T-helper 1 cell treated with Interleukin-12 subunit alpha and Interleukin-12 subunit beta and Interleukin-4 antibody, amounts not matched to agents 30 ng/mL and 1 ng/mL, for 36 hours (primary cell): ENCODE measurements around the gene SCIMP. TPM values are rescaled to one million over a fixed set of nuclear protein-coding genes. Genes with fewer than 3 reads are reported as not detected.
"Not testable (repeated sequence)": the region's sequence is repeated elsewhere in the genome, so short reads cannot be mapped to it uniquely, and the experiment has no call there.

Source experiments
- intact Hi-C: fragments of 100-400 bp; cut with micrococcal nuclease; formaldehyde crosslinking; loops from one replicate; pipeline ENCODE4 v1.15.1; 2024
- total RNA-seq: library from RNA; stranded (reverse); gene quantifications from 2 replicates; pipeline ENCODE4 v1.2.3, GENCODE V29; 2022

Gene SCIMP
- total RNA-seq, 1 donor from 2014 or later: not detected

DNA sequence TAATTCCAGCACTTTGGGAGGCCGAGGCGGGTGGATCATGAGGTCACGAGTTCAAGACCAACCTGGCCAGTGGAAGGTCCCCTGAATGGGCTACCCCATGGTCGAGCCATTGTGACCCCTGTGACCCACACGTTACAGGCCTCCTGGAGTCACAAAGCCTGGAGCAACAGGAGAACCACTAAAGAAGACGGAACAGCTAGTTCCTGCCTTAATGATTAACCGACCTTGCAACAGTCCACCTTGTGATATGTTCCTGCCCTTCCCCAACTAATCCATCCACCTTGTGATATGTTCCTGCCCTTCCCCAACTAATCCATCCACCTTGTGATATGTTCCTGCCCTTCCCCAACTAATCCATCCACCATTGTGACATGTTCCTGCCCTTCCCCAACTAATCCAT is 5.1 kb upstream of the SCIMP start:
- intact Hi-C loops: not testable (repeated sequence)

DNA sequence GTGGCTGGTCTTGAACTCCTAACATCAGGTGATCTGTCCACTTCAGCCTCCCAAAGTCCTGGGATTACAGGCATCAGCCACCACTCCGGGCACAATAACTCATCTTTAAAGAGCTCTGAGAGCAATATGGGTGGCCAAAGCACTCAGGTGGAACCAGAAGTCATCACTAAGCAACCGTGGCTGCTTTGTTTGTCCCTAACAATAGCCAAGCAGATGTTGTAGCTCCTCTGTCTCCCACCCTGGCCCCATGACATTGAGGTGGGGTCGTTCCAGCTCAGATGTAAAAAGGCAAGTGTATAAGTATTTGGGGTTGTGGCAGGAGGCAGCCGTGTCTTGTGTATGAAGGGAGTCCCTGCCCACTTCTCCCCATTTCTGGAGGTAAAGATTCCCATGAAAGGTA is 3.7 kb upstream of the SCIMP start:
- intact Hi-C loops: no loop called here

DNA sequence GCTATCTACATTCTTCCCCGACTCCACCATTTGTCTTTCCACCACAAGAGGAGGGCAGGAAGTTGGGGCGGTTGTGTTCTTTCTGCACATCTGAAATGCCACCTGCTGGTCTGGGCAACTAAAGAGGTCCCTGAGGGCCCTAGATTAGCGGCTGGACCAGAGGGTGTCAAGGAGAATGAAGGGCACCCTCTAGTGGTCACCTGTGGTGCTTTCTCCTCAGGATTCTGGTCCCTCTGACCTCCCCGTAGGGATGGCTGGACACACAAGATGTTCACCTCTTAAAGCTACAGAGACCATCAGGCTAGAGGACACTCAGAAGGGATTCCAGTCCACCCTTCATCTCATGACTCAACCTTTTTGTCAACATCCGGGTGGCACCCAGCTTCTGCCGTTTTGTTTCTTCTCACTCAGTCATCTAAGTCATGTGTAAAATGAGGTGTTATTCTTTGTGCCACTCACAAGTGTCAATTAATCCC is 2.9 kb upstream of the SCIMP start:
- intact Hi-C loops: loop anchor here (1.0 kb wide), 1 partner anchor 40 kb away; no protein-coding TSS in a partner anchor

DNA sequence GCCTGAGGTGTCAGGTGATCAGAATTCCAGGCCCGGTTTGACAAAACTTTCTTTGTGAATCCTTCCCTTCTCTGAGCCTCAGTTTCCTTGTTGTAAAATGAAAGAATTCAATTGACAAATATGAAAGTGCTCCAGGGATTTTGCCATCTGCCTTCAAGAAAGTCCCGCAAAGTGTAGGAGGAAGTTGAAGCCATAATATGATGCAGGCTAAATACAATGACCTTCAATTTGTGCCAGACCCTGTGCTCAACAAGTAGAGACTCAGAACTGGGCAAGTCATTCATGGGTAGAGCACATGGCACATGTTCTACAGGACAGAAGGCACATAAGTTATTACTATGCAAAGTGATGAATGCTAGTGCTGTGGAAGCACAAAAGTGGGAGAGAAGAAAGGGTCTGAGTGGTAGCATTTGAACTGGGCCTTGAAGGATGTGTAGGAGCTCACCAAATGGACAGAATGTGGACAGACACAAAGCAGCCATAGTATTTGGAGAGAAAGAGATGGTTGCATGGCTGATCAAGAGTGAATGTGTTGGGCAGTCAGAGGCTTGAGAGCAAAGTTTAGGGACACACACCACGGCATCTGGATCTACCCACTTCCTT is 2.4 kb upstream of the SCIMP start:
- intact Hi-C loops: loop anchor here (1.0 kb wide), 1 partner anchor 40 kb away; no protein-coding TSS in a partner anchor

DNA sequence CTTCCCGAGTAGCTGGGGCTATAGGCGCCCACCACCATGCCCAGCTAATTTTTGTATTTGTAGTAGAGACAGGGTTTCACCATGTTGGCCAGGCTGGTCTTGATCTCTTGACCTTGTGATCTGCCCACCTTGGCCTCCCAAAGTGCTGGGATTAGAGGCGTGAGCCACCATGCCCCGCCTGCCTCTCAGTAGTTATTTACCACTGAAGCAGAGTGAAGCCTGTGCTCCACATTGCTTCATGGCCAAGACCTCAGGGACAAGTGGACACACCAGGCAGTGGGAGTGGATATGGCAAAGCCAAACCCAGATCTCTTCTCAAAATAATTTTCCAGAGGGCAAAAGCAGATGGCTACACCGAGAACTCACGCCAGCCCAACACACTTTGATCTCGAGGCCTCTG is 1.2 kb downstream of the SCIMP start:
- intact Hi-C loops: not testable (repeated sequence)

DNA sequence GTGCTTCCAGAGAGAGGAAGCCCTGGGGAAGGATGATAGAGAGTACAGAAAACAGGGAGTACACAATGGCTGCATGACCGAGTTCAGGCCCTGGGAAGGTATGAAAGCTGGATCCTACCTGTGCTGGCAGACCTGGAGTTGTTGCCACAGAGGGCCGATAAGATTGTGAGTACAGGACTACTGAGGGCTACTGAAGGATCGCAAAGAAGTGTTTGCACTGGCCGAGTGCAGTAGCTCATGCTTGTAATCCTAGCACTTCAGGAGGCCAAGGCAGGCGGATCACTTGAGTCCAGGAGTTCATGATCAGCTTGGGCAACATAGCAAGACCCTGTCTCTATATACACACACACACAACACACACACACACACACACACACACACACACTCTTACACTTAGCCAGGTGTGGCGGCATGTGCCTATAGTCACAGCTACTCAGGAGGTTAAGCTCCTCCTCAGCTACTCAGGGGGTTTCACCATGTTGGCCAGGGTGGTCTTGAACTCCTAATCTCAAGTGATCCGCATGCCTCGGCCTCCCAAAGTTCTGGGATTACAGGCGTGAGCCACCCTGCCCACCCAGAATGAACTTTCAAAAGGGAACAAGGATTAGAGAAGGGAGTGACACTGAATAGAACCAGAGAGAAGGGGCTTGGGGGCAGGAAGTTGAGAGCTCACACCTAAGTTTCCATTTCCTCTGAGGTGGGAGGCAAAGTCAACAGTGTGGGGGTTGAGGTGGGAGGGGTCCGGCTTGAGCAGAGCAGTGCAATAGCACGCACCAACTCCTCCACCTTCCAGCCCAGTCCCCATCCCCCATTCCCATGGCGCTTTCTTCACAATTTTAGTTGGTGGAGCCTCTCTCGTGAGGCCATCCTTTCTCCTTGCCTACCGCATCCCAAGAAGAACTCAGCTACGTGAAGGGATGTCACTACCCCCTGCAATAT is 7.5 kb downstream of the SCIMP start:
- intact Hi-C loops: no loop called here

DNA sequence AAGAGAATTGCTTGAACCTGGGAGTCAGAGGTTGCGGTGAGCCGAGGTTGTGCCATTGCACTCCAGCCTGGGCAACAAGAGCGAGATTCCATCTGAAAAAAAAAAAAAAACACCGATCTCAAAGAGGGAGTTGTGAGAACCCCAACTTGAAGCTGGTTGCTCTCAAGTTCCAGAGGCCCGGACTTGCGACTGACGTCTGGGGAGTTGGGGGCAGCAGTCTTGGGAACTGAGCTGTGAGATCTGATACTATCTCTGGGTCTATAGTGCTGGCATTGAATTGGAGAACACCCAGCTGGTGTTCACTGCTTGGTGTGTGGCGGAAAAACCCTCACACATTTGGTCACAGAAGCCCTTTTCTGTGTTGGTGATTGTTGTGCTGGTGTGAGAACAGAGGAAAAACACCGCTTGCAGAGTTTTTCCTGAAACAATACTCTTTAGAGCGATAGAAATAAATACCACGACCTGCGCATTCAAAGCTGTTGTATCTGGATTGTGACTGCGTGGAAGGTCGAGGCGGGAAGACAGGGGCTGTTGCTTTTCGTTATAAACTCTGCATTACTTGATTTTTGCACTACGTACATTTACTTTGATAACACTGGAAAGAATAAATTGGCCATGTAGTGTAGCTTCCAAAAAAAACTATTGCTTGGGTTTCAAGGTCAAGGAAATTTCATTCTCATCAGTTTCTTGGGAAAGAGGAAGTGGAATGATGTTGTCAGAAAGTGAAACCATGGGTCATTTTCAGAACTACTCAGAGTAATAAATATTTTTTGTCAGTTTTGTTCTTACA is 8.8 kb downstream of the SCIMP start:
- intact Hi-C loops: no loop called here

DNA sequence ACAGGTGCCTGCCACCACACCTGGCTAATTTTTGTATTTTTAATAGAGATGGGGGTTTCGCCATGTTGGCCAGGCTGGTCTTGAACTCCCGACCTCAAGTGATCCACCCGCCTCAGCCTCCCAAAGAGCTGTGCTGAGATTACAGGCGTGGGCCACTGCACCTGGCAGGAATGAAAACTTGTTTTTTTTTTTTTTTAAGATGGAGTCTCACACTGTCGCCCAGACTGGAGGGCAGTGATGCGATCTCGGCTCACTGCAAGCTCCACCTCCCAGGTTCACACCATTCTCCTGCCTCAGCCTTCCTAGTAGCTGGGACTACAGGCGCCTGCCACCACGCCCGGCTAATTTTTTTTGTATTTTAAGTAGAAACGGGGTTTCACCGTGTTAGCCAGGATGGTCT is 12.7 kb downstream of the SCIMP start:
- intact Hi-C loops: not testable (repeated sequence)

DNA sequence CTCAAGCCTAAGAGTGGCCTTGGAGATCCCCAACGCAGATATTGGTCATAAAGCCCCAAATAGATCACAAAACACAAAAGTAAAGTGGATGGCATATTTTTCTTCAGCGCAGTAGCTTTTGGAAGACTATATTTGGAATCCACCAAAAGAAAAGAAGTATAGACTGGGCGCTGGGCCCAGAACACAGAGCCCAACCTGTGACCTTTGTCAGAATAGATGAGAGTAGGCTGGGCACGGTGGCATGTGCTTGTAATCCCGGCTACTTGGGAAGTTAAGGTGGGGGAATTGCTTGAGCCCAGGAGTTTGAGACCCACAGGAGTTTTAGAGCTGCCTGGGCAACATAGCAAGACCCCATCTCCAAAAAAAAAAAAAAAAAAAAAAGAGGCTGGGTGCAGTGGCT is 14.6 kb downstream of the SCIMP start:
- intact Hi-C loops: no loop called here

DNA sequence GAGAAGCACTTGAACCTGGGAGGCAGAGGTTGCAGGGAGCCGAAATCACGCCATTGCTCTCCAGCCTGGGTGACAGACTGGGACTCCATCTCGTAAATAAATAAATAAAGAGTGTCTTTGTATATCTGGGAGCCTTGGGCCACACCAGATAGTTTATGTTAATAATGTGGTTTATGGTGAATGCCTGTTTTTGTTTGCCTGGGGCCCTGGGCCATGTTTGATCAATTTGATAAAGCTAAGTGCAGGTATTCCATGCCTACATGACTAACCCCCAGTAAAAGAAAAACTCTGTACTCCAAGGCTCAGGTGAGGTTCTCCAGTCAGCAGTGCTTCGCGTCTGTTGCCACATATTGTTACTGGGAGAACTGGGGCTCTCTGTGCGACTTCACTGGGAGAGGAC is 15.1 kb downstream of the SCIMP start:
- intact Hi-C loops: no loop called here

DNA sequence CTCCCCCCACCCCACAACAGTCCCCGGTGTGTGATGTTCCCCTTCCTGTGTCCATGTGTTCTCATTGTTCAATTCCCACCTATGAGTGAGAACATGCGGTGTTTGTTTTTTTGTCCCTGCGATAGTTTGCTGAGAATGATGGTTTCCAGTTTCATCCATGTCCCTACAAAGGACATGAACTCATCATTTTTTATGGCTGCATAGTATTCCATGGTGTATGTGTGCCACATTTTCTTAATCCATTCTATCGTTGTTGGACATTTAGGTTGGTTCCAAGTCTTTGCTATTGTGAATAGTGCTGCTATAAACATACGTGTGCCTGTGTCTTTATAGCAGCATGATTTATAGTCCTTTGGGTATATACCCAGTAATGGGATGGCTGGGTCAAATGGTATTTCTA is 17.1 kb downstream of the SCIMP start:
- intact Hi-C loops: not testable (repeated sequence)

DNA sequence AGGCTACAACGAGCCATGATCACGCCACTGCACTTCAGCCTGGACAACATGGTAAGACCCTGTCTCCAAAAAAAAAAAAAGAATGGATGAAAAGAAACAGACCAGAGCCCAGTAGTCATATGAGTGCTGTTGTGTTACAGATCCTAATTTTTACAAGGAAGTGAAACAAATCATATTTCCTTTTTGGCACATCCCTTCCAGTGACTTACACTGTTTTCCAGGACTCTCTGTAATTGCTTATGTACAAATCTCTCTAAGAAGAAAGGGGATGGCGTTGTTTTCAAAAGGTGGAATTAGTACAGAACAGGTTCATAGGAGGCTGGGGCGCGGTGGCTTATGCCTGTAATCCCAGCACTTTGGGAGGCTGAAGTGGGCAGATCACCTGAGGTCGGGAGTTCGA is 23.2 kb downstream of the SCIMP start:
- intact Hi-C loops: no loop called here

DNA sequence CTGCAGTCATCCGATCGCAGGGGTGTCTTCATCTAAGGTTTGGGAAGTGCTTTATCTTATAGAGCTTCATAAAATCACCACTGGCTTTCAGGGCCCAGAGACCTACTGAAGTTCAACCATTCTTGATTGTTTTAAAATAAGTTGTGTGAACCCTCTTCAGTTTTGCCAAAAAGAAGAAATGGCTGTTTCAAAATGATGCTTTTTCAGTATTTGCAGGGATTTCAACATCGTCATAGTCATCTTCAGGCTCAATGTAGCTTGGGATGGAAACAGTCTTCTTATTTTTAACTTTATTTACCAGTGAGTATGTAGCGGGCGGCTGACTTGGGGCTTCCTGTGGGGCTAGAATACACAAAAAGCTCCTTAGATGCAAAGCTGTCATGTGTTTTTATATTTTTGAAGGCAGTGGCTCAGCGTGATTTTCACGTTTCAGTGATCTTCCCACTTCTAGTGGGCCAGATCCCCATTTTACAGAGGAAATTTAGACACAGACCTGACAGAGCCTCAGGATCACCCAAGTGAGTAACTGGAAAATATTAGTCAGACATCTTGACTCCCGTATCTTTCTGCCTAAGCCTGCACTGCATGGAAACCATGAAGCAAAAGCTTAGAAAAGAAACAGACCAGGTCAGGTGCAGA is 23.9 kb downstream of the SCIMP start:
- intact Hi-C loops: no loop called here

DNA sequence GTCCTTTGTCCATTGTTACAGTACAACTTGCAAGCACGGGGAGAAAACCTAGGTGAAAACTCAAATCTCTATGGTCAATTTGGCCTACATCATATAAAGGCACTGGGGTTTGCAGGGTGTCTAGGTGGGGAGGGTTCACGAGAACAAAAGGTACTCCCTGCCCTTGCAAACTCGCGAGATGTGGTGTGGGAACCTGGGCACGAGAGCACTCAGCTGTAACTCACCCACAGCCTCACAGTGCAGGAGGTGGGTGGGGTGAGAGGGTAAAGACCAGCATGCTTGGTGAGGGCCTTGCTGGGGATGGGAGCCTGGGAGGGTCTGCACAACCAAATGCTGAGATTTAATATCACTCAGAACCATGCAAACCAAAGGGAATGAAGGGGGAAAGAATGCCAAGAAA is 24.6 kb downstream of the SCIMP start:
- intact Hi-C loops: no loop called here

DNA sequence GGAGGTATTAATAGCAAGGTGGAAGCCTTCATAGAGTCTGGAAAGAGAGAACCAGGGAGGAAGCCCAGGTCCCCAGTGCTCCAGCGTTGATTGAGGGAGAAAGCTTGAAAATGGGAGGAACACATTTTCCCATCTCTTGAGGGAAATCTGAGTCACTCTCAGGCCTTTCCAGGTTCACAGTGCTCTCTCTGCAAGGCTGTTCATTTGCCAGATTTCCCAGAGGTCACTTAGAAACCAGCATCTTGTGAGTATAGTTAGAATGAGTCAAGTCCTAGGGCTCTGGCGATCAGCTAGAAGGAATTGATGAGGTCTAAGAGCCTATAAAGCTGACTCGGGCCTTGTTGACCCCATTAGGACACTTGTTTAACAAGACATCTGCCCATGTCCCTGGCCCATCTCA is 25.3 kb downstream of the SCIMP start:
- intact Hi-C loops: no loop called here

DNA sequence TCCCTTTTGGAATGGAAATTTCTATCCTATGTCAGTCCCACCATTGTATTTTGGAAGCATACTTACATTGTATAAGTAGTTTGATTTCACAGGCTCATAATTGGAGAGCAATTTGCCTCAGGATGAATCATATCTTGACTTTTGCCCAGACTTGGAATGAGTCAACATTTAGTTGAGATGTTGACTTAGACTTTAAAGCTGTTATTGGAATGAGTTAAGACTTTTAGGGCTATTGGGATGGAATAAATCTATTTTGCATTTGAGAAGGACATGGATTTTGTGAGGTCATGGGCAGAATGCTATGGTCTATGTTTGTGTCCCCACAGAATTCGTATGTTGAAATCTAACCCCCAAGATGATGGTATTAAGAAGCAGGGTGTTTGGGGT is 30.8 kb downstream of the SCIMP start:
- intact Hi-C loops: no loop called here

DNA sequence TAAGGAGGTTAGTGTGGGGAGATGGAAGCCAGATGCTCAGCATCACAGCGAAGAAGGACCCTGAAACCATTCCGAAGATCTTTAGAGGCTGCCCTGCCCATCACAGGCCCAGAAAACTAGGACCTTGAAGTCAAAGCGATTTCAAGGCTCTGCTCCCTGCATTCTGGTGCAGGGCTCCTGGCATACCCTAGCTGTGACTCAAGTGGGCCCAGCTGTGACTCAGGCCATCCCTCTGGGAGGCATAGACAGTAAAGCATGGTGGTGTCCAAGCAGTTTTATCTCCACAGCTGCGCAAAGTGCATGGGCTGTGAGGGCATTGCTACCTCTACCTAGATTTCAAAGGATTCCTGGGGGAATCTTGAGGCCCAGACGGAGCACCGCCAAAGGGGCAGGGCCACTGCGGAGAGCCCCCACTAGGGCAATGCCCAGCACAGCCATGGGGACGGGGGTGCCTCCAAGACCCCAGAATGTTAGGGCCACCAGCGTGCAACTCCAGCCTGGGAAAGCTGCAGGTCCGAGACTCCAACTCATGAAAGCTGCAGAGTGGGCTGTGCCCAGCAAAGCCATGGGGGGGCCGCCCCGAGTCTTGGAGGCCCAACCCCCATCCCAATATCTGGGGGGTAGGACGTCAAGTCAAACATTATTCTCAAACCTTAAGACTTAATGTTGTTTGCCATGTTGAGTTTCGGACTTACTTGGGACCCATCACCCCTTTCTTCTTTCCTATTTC is 31.3 kb downstream of the SCIMP start:
- intact Hi-C loops: no loop called here

DNA sequence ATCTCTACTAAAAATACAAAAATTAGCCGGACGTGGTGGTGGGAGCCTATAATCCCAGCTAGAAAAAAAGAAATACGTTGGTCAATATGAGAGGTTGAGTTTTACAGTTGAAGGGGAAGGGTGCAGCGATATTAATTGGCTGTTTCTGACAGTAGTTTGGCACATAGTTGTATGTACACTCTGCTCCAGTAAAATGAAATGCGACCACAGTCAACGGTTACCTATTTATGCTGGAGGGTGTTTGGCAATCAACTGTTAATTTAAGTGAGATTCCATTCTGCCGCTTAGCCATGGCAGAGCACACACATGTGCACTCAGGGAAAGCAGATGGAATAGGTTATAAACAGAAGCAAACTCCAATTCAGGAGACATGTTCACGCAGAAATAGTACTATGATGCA is 33.6 kb downstream of the SCIMP start:
- intact Hi-C loops: no loop called here

DNA sequence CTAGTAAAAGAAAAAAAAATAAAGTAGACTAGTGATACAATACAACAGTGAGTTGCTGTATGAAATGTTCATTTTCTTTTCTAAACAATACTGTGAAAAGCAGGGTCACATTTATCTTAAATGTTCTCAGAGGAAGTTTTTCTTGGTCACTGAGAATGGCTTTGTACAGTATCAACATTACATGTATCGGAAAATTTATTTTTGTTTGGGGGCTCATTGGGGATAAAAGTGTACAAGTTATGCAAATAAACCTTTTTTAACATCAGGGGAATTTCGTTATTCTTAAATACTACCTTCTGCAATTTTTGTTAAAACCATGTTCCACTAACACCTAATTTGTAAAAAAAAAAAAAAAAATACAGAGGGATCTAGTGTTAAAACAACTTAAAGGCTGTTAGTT is 34.3 kb downstream of the SCIMP start:
- intact Hi-C loops: no loop called here

DNA sequence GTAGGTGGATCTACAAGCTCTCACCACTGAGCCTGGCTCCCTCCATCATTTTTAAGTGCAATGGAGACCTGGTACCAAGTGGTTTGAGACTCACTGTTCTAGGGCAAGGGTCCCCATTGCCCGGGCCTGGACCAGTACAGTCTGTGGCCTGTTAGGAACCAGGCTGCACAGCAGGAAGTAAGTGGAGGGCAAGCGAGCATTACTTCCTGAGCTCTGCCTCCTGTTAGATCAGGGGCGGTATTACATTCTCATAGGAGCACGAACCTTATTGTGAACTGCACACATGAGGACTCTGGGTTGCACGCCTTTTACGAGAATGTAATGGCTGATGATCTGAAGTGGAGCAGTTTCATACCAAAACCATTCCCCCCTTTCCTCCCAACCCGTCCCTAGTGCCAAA is 36.2 kb downstream of the SCIMP start:
- intact Hi-C loops: loop anchor here (10.0 kb wide), 1 partner anchor 386 kb away; the partner anchor contains the start of gene NLRP1
